ENCODE data around the gene NOL9. TPM values are rescaled to one million over a fixed set of nuclear protein-coding genes. Genes with fewer than 3 reads are reported as not detected.
A peak's percentile ranks its signal among the peaks of the same experiment; 100 is the strongest.
"Not testable (repeated sequence)": the region's sequence is repeated elsewhere in the genome, so short reads cannot be mapped to it uniquely, and the experiment has no call there.

The NOL9 gene
- total RNA-seq, 4 donors from 2014 or later, result 13.1 to 35.9 (median 23.3) TPM

GRCh38 chr1:6495041-6495441 is 59.3 kb downstream of the NOL9 start:
- DNase-seq (ENCODE audit: low spot score in 2 of 2), result no peak
- H3K4me3 ChIP-seq (ENCODE audit: low read depth, poor library complexity, severe bottlenecking), result no peak overlapping the region
- no peak for TF ChIP-seq POLR2A (IDR thresholded peaks at IDR 0.05)
- TF ChIP-seq, protein P1, sequence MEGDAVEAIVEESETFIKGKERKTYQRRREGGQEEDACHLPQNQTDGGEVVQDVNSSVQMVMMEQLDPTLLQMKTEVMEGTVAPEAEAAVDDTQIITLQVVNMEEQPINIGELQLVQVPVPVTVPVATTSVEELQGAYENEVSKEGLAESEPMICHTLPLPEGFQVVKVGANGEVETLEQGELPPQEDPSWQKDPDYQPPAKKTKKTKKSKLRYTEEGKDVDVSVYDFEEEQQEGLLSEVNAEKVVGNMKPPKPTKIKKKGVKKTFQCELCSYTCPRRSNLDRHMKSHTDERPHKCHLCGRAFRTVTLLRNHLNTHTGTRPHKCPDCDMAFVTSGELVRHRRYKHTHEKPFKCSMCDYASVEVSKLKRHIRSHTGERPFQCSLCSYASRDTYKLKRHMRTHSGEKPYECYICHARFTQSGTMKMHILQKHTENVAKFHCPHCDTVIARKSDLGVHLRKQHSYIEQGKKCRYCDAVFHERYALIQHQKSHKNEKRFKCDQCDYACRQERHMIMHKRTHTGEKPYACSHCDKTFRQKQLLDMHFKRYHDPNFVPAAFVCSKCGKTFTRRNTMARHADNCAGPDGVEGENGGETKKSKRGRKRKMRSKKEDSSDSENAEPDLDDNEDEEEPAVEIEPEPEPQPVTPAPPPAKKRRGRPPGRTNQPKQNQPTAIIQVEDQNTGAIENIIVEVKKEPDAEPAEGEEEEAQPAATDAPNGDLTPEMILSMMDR (IDR thresholded peaks at IDR 0.05), result no peak
- intact Hi-C loops (cut with DNase I; ENCODE audit: low total_unique reads), result no loop called here
- WGBS, 2 donors, result 38% methylated on average over 13 of the region's 13 CpGs; no CpG with 5 or more reads in 1 of the 2 donors

DNA sequence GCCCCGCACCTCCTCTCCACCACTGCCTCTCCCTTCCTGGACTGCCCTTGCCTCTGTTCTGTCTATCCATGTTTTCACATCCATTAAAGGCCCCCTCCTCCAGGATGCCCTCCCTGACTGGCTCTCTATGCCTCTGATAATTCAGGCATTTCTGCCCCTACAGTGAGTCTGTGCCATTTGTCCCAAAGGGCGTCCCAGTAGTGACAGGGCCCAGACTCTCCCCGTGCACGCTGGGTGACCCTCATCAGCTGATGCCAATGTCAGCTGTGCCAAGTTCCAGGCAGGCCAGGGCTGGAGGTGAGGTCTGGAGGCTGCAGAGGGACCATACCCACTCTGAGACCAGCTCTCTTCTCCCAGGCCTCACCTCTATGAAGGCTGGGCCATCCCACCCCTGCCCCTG is 59.7 kb downstream of the NOL9 start:
- WGBS, 2 donors, result 93 to 97% methylated on average over 4 of the region's 4 CpGs
- no peak for DNase-seq (ENCODE audit: low spot score in 2 of 2)
- no peak overlapping the region for H3K4me3 ChIP-seq (ENCODE audit: low read depth, poor library complexity, severe bottlenecking)
- TF ChIP-seq POLR2A (IDR thresholded peaks at IDR 0.05), result no peak
- TF ChIP-seq, protein P1 (IDR thresholded peaks at IDR 0.05), result no peak
- intact Hi-C loops (cut with DNase I; ENCODE audit: low total_unique reads), result no loop called here

GRCh38 chr1:6493834-6494223 is 60.5 kb downstream of the NOL9 start:
- WGBS, 2 donors, result 89 to 91% methylated on average over 4 of the region's 4 CpGs
- intact Hi-C loops (cut with DNase I; ENCODE audit: low total_unique reads); DNase-seq (ENCODE audit: low spot score in 2 of 2); H3K4me3 ChIP-seq (ENCODE audit: low read depth, poor library complexity, severe bottlenecking): not testable (repeated sequence)

DNA sequence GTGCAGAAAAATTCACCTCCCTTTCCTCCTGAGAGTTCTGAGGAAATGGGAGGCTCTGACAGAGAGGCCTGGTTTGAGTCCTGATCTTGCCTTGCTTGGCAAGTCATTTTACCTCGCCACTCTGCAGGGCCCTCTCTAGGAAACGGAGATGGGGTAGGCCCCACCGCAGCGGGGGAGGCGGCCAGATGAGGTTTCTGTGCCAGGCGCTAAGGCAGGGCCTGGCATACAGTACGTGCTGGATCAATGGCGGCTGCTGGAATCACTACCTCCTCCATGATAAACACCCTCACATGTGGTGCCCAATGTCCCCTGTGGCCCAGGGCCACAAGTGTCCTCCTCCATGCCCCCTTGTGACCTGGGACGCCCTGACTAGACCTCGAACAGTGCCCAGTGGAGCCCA is 62.3 kb downstream of the NOL9 start:
- WGBS, 2 donors, result 38 to 48% methylated on average over 10 of the region's 10 CpGs
- no peak overlapping the region for H3K4me3 ChIP-seq (ENCODE audit: low read depth, poor library complexity, severe bottlenecking)
- intact Hi-C loops (cut with DNase I; ENCODE audit: low total_unique reads), result no loop called here
- DNase-seq (ENCODE audit: low spot score in 2 of 2), result no peak
- TF ChIP-seq, protein P1 (IDR thresholded peaks at IDR 0.05), result no peak
- TF ChIP-seq POLR2A (IDR thresholded peaks at IDR 0.05), result no peak

GRCh38 chr1:6491480-6491962 is 62.8 kb downstream of the NOL9 start, which contains the start of gene PLEKHG5:
Gene PLEKHG5, minus strand, starts transcription at chr1:6491667. Its CDS starts 14,096 bp downstream, at chr1:6477571.
- TF ChIP-seq POLR2A (IDR thresholded peaks at IDR 0.05), result no peak
- TF ChIP-seq, protein P1 (IDR thresholded peaks at IDR 0.05), result no peak
- peak within 1 kb of the TSS; percentile 39 for H3K4me3 ChIP-seq (ENCODE audit: low read depth, poor library complexity, severe bottlenecking)
- WGBS, 2 donors, result 45 to 53% methylated on average over 6 of the region's 6 CpGs
- intact Hi-C loops (cut with DNase I; ENCODE audit: low total_unique reads), result no loop called here
- DNase-seq (ENCODE audit: low spot score in 2 of 2), result no peak

DNA sequence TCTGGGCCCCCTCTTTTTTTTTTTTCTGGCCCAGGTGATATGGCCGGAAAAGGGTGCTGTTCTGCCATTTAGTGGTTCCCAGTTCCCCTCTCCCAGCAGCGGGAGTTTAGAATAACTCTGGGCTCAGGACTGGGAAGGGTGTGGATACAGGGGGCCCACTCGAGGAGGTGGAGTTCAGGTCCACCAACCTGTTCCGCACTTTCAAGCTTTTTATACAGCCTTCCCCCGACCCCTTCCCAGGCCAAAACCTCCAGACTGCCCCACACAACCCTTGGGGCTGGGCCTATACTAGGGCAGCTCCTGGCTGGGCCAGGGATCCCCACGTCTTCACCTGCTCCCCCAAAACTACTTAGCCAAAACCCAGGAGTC is 63.2 kb downstream of the NOL9 start:
- peak overlapping the region; percentile 39 for H3K4me3 ChIP-seq (ENCODE audit: low read depth, poor library complexity, severe bottlenecking)
- intact Hi-C loops (cut with DNase I; ENCODE audit: low total_unique reads), result no loop called here
- DNase-seq (ENCODE audit: low spot score in 2 of 2), result no peak
- 40 to 55% methylated on average over 6 of the region's 6 CpGs for WGBS, 2 donors
- TF ChIP-seq POLR2A (IDR thresholded peaks at IDR 0.05), result no peak
- TF ChIP-seq, protein P1 (IDR thresholded peaks at IDR 0.05), result no peak
